GM18526 (cell line): ENCODE measurements around the gene DNAI1.

Experiments
- POLR2A ChIP-seq: IDR thresholded peaks from 3 replicates; pipeline ENCODE4 v1.6.1; 2011; ENCODE audit not compliant: insufficient read length; ENCODE audit errors: extremely low read depth

The DNAI1 gene

DNA sequence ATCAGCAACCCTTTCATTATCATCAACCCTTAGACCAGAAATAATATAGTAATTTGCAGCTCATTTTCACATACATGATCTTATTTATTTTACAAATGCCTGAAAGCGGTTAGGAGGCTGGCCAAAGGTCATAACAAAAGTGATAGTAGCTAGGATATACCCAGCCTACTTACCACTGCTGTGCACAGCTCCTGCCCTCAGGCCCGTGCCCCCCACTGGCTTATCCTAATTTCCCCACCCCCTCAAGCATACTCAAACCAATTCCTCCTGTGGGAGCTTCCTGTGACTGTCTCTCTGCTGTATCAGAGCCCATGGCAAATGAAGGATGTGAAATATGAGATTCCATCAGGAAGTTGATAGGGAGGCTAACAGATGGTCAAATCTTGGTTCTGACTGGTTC is 15.1 kb upstream of the DNAI1 start:
- TF ChIP-seq POLR2A = no peak

DNA sequence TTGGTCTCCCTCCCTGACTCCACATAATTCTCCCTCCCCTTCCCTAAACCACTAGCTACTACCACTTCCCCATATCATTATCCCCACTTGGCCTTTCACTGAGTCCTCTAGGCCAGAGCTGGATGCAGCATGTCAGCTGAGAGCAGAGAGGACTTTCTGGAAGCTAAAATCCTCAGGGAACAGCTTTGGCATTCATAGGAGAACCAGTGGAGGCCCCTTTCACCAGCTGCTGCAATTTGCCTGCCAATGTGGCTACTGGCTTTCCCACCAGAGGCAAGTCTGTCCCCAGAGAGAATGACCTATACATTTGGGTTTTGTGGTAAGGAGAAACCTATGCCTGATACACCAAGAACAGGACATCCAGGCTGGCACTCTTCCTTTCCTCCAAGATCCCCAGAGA is 14.6 kb upstream of the DNAI1 start:
- no peak for TF ChIP-seq POLR2A

DNA sequence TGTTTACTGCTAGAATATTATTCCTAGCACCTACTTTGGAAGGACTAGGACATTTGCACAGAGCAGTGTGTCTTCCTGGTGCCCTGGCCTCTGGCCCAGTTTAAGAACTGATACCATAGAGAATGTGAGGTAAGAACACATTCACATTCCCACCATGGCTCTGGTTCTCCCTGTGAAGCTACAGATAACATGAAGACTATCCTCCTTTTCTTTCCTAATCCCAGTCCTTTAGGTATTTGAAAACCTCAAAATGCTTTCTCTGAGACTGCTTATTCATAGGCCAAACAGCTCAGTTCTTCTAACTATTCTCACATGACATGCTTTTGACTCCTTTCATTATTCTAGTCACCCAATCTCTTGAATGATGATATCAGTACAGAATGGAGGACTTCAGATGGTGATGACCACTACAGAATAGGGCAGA is 12.1 kb upstream of the DNAI1 start:
- TF ChIP-seq POLR2A = no peak

DNA sequence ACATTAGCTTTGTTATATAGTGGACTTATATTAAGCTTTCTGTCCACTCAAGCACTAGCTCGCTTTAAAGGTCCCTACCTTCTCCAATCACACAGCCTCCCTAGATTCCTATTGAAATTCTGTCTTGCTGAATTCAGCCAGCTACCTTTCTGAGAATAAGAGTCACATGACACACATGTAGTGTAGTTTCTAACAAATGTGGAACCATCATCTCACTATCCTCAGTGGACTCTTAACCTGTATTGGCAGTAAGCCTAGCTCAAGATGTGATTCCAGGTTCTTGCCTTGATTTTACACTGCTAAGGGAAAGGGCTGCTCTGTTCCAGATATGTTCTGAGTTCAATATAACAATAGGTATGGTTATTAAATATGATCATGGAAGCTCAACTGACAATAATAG is 11.7 kb upstream of the DNAI1 start:
- TF ChIP-seq POLR2A = no peak

DNA sequence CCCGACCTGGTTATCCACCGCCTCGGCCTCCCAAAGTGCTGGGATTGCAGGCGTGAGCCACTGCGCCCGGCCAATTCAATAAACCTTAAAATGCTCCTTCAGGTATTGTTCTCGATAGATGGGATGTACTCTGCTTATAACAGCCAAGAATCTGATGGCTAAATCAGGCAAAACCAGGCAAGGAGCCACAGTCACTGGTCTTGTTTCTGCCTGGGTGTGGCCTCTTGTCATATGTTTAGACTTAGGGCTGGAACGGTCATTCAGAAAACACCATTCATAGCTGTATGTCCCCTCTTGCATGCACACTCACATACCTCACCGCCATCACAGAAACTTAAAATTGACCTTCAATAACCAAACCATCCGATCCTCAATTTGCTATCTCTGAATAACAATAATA is 8.0 kb upstream of the DNAI1 start:
- no peak for TF ChIP-seq POLR2A

DNA sequence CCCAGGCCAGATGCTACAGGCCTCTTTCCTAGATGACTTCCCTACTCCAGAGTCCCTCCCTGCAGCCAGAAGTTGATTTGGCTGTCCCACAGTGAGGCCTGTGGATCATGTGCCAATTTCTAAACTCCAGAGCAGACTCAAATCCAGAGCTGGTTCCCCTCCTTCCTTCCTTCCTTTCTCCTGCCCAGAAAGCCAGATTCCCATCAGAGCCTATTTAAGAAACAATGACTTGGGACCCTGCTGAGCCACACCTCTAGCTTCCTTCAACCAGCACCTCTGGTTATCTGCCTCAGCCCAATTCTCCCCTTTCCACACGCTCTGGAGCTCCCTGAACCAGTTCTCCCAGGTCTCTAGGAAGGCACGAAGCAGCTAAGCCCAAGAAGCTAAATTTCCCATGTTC is 7.5 kb upstream of the DNAI1 start:
- no peak for TF ChIP-seq POLR2A

DNA sequence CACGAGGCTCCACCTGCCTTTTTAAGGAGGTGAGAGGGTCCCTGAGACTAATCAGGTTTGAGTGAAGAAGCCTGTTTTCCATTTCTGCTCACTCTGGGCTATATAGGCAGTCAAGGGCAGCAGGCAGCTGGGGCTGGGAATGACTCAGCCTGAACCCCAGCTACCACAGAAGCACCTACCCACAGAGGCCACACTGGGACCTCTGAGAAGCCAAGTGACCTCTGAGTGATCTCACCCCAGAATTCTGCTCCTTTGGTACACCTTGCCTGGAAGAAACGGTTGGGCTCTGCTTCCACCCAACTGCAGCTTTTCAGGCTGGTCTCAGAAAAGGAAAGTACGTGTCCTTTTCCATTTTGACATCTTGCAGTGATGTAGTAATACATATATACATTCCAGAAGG is 7.1 kb upstream of the DNAI1 start:
- no peak for TF ChIP-seq POLR2A

DNA sequence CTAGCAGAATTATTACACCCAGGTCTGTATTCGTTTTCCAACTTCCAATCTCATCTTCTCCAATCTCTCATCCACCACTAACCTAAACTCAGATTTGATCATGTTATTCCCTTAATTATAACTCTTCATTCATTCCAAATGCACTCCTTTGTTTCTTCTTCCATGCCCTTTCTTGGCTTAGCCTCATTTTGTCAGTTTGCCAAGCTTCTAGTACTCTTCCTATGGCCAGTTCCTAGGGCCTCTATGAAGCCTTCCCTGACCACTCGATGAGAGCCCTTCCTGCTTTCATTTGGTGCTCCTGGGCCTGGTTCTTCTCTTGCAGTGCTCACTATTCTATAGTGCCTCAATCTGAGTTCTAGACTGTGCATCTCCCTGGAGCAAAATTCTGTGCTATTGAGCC is 6.0 kb upstream of the DNAI1 start:
- no peak for TF ChIP-seq POLR2A

DNA sequence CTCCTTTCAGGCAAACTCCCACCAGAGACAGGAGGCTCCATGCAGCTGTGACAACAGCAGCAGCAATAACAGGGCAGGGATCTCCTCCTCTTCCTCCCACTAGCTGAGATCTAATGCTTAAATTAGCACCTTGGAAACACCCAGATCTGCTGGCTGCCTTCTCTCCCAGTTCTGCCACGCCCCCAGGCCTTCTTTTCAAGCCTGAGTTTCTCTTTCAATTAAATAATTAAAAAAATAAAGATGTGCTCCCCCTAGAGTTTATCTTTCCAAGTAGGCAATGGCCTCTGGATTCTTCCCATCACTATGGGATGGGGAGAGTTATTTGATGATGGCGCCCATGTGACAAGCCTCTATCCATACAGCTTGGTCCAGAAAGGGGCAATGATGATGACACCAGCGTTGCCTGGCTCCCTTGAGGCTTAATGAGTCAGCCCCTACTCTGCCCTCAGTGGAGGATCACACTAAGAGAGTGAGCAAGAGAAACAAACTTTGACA is 4.0 kb upstream of the DNAI1 start:
- TF ChIP-seq POLR2A = no peak

DNA sequence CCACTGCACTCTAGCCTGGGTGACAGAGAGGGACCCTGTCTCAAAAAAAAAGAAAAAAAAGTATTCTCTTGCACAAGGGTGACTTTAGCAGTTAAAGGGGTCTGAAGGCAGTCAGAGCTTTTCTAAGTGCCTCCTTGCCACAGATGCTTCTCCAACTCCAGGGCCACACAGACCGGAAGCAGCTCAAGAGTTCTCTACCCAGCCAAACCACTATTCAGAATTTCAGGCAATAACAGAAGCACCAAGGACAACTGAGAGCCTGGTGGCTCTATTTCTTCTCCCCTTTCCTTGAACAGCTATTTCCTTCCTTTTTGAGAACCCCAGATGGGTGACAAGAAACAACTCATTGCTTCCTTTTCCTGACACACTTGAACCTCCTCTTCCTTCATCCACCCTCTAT is 2.5 kb upstream of the DNAI1 start:
- no peak for TF ChIP-seq POLR2A

DNA sequence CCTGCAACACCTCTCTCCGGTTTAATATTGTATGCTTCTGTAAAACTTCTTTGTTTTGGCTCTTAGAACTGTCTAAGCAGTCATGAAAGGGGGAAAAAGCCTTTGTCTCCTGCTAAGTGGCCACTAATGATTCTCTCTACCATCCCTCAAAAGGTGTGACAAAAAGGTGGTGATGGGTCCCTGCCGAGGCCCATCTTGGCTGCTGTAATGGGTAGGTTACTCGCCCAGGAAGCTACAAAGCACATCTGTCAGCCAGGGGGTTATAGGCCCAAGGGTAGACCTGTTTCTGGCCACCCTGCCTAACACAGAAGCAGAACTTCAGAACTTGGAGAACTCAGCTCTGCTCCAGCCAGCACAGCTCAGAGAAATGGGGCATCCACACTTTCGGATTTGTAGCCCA is 1.9 kb upstream of the DNAI1 start:
- TF ChIP-seq POLR2A = no peak

DNA sequence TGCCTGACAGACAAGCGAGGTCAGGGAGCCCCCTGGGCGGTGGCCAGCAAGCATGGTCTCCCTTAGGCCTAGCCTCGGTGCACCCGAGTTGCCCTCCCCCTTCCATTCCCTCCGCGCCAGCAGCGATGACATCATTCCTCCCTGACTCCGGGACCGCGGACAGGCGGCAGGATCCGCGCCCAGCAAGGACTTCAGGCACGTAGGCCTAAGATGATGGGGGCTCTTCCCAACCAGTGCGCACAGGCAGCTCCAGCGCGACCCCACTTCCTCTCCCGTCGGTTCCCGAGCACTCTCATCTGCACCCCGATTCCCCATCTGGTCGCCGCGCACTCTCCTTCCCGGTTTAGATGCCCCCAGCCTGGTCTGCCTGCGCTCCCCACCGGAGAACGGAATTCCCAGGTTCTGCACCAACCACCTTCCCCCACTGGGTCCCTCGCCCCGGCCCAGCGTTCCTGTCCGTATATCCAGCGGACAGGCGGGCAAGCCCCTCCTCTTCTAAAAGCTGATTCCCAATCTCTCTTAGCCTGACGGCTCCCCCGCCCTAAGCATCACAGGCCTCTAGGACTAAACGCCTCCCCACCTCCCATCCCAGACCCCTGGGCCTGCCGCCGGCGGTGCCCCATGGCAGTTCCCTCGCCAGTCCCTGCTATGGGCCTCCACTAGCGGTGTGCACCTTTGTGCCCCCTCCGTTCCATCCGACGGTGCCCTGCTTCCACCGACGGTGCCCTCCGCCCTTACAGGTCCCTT is 1.2 kb upstream of the DNAI1 start:
- no peak for TF ChIP-seq POLR2A

DNA sequence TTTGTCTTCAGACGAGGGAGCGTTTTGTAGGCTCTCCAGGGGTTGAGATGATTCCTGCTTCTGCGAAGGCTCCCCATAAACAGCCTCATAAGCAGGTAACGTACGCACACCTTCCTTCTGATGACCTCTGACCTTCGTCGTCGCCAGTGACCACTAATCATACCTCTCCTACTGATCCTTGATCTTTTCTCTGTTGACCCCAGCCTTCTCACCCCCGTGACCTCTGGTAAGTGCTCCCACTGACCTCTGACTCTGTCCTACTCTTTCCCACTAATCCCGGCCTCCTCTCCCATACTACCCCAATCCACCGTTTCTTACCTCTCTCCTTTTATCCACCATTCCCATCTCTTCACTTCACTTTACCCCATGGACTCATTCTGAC is 345 bp downstream of the DNAI1 start:
- TF ChIP-seq POLR2A = no peak

DNA sequence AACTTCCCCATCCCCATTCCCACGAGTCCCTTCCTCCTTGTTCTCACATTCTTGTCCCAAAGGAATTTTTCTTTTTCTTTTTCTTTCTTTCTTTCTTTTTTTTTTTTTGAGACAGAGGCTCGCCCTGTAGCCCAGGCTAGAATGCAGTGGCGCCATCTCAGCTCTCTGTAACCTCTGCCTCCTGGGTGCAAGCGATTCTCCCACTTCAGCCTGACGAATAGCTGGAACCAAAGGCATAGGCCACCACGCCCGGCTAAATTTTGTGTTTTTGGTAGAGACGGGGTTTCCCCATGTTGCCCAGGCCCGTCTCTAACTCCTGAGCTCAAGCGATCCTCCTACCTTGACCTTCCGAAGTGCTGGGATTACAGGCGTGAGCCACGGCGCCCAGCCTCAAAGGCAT is 751 bp downstream of the DNAI1 start:
- TF ChIP-seq POLR2A = no peak

DNA sequence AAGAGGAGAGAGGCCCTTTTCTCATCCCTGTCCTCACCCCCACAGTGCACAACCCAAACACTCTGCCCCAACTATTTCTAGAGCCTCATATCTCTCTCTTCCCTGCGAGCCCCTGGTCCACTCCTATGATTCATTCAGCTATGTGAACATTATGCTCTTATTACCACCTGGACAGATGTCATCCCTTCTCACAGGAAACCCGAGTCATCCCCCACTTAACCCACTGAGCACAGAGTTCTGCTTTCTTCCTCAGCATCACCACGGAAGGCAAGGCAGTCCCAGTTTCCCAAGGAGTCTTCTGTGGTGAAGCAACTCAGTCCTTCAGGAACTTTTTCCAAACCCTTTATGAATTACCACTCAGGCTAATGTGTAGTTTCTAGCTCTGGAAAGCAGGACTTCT is 1.3 kb downstream of the DNAI1 start:
- no peak for TF ChIP-seq POLR2A

DNA sequence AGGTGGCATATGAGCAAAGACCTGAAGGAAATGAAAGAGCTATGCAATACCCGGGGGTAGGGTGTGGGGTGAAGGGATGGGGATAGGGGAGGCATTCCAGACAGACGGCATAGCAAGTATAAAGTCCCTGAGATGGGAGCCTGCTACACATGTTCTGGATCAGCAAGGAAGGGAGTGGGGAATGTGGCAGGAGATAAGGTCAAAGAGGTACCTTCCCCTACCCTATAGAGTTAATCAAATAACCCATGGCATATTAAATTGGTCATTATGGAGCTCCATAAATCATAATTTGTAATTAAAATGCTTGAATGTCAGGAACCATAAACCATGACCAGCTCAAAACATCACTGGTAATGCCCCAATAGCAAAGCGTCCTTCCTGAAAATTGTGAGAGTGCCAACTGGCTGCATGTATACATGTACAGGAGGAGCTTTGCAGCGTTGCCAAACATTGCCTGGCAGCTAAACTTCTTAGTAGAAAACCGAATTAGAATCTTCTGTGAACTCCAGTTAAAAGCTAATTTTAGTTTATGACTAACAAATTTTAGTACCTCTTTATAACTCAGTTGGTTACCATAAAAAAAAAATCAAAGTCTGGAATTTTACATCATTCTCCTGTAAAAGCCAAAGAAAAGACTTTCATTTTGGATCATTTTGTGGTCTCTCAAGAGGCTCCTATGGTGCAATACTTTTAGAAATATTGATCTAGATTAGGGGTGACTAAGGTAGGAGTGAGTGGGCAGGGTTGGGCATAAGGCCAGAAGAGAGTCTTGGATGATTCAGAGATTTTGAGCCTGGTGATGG is 4.7 kb downstream of the DNAI1 start:
- no peak for TF ChIP-seq POLR2A

DNA sequence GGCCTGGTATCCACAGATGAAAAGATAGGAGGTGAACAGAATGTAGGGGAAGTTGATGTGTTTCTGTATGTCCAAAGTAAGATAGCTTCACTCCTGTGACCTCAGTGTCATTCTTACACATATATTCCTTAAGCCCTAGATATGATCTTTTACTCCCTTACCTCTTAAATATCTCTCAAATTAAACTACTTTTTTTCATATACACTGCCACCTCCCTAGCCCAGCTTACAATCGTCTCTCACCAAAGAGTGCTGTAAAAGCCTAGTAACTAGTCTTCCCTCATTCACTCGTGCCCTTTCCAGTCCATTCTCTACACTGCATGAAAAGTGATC is 5.3 kb downstream of the DNAI1 start:
- TF ChIP-seq POLR2A = no peak
